Measurements from ENCODE around the gene TTC7B. TPM values are rescaled to one million over a fixed set of nuclear protein-coding genes. Genes with fewer than 3 reads are reported as not detected.
A peak's percentile ranks its signal among the peaks of the same experiment; 100 is the strongest.

Gene TTC7B
- total and polyA plus RNA-seq, 2 of the 8 experiments (the other 6 are each of a cell fraction or from before 2014, with no cell fraction given): 23.7 to 34.0 TPM

DNA sequence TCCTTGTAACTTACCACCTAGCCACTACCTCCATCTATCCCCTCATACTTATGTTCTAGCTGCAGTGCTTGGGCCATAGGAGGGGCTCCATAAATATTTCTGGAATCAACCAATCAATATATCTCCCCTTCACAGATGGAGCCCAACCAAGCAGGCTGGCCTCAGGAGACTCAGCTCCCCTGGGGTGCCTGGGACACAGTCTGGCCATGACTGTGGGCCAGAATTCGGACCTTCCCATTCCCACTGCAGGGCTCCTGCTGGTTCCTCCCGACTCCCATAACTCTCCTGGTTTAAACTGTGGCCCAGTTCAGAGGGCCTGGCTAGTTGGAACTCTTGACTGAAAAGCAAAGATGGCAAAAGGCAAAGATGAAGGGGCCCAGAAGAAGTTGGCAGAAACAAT, 13.0 kb downstream of the TTC7B start:
- Histone ChIP-seq H2AK5ac (ENCODE audit: low read depth, low read length) (no peak overlapping the region), H3K4me1 (replicated peaks in 1 of 4; ENCODE audit: control insufficient read depth in 3 of 4, insufficient read depth in 4 of 4, low read length in 3 of 4) (peaks cover 0 to 8% (median 1%) of the 10 kb centered on the region in 4 experiments; a peak in 3 of 7 replicates), H2BK15ac (ENCODE audit: low read length) (no peak overlapping the region), H3K14ac (ENCODE audit: insufficient read length) (no peak overlapping the region), H4K5ac (ENCODE audit: insufficient read length, low read depth, low read length) (no peak overlapping the region), H3K4me2 (ENCODE audit: insufficient read depth in 1 of 2, low read depth in 2 of 2, low read length in 2 of 2) (no peak overlapping the region), H3K56ac (replicated peaks; ENCODE audit: insufficient read length, low read depth, low read length) (no peak overlapping the region), H3K9ac (replicated peaks in 1 of 4; ENCODE audit: extremely low read depth in 1 of 4, low read depth in 3 of 4, low read length in 3 of 4) (no peak overlapping the region), H3K79me2 (ENCODE audit: control insufficient read depth in 1 of 2, insufficient read depth in 2 of 2, low read length in 2 of 2) (no peaks in the 10 kb centered on the region; a peak in 1 of 4 replicates), H2AFZ (ENCODE audit: low read length) (no peak overlapping the region), H3K9me3 (ENCODE audit: insufficient read depth in 2 of 2, low read depth in 1 of 2, low read length in 1 of 2) (no peaks in the 10 kb centered on the region), H3K36me3 (ENCODE audit: control insufficient read depth in 2 of 4, insufficient read depth in 4 of 4, low read length in 3 of 4) (no peaks in the 10 kb centered on the region), H3K27me3 (replicated peaks in 1 of 4; ENCODE audit: control insufficient read depth in 3 of 4, extremely low read depth in 1 of 4, insufficient read depth in 3 of 4, low read length in 3 of 4) (no peaks in the 10 kb centered on the region), H2BK5ac (ENCODE audit: low read depth, low read length) (no peak overlapping the region), H2BK20ac (ENCODE audit: low read length) (no peak overlapping the region), H3K4me3 (ENCODE audit: extremely low read depth in 1 of 4, insufficient read depth in 2 of 4, low read depth in 3 of 4, low read length in 4 of 4) (no peak overlapping the region), H3K79me1 (ENCODE audit: low read depth, low read length) (0 out of 2 replicates have a peak, but pooled peaks cover 2% of the 10 kb centered on the region), H3K23me2 (ENCODE audit: low read depth, low read length) (no peaks in the 10 kb centered on the region), H2BK12ac (ENCODE audit: low read depth, low read length) (no peak overlapping the region), H3K4ac (replicated peaks; ENCODE audit: insufficient read length, low read depth, low read length) (peak overlapping the region; percentile 1), H4K8ac (ENCODE audit: extremely low read depth, insufficient read depth, low read length) (no peak overlapping the region), H4K91ac (replicated peaks; ENCODE audit: insufficient read length, low read length) (no peak overlapping the region), H4K20me1 (replicated peaks in 1 of 2; ENCODE audit: control insufficient read depth in 1 of 2, insufficient read depth in 2 of 2, low read length in 2 of 2) (no peaks in the 10 kb centered on the region), H2BK120ac (replicated peaks; ENCODE audit: low read depth, low read length) (no peak overlapping the region), H3K23ac (ENCODE audit: insufficient read length) (no peak overlapping the region), H3K18ac (ENCODE audit: extremely low read depth, low read length) (no peak overlapping the region), H3K27ac (ENCODE audit: low read depth, low read length) (no peak overlapping the region)
- 92% methylated on average over 2 of the region's 2 CpGs; no CpG with 5 or more reads in 1 of the 2 experiments for WGBS, 2 experiments (ENCODE audit: extremely low coverage in 1 of 2, insufficient coverage in 1 of 2, insufficient read length in 1 of 2, insufficient replicate concordance in 2 of 2, low coverage in 1 of 2, low lambda C conversion rate in 2 of 2, missing lambda C conversion rate in 1 of 2)
- DNase-seq (ENCODE audit: low read depth in 1 of 2, low spot score in 2 of 2) (no peak), FAIRE-seq (no peak)
- POLR2A ChIA-PET (ENCODE audit: partially characterized antibody): no interaction called here
- CTCF ChIA-PET (ENCODE audit: partially characterized antibody): interaction anchor here (1.6 to 2.5 kb wide), 2 partner anchors 13 to 44 kb away, joined by 9 to 10 read pairs; partner anchors contain the start of gene TTC7B
- TF ChIP-seq CEBPB (IDR thresholded peaks at IDR 0.05; ENCODE audit: low read depth, low read length): no peak
- TF ChIP-seq CBX5 (IDR thresholded peaks at IDR 0.05; ENCODE audit: low read depth, low read length): no peak
- no peak for TF ChIP-seq RNF2 (IDR thresholded peaks at IDR 0.05; ENCODE audit: borderline replicate concordance, low read depth, low read length, missing control alignments, poor library complexity, severe bottlenecking)
- TF ChIP-seq CBX8 (IDR thresholded peaks at IDR 0.05; ENCODE audit: borderline replicate concordance, low read depth, low read length): no peak
- TF ChIP-seq NRF1 (IDR thresholded peaks at IDR 0.05; ENCODE audit: low read depth, low read length): no peak
- no peak for TF ChIP-seq BACH1 (IDR thresholded peaks at IDR 0.05; ENCODE audit: low read length)
- TF ChIP-seq BRCA1 (IDR thresholded peaks at IDR 0.05; ENCODE audit: low read depth, low read length): no peak
- no peak for TF ChIP-seq MAFK (IDR thresholded peaks at IDR 0.05; ENCODE audit: low read depth, low read length)
- no peak for TF ChIP-seq RBBP5 (IDR thresholded peaks at IDR 0.05; ENCODE audit: borderline replicate concordance, low read depth, low read length)
- no peak for TF ChIP-seq SP2 (IDR thresholded peaks at IDR 0.05; ENCODE audit: low read length)
- no peak for TF ChIP-seq ASH2L (IDR thresholded peaks at IDR 0.05; ENCODE audit: low read length)
- no peak for TF ChIP-seq BCL11A (IDR thresholded peaks at IDR 0.05; ENCODE audit: low read depth in 2 of 2, low read length in 2 of 2)
- TF ChIP-seq CTBP2 (IDR thresholded peaks at IDR 0.05; ENCODE audit: borderline replicate concordance, insufficient read depth, insufficient read length, low read length): no peak
- TF ChIP-seq CHD1 (IDR thresholded peaks at IDR 0.05; ENCODE audit: low read depth, low read length): no peak
- TF ChIP-seq TAF1 (IDR thresholded peaks at IDR 0.05; ENCODE audit: low read depth, low read length): no peak
